Measurements from ENCODE around the gene SCYGR5. TPM values are rescaled to one million over a fixed set of nuclear protein-coding genes. Genes with fewer than 3 reads are reported as not detected.
"Not testable (repeated sequence)": the region's sequence is repeated elsewhere in the genome, so short reads cannot be mapped to it uniquely, and the experiment has no call there.

SCYGR5 gene
- total RNA-seq, 4 donors from 2014 or later: not detected

- H3K27me3 ChIP-seq: no peaks in the 10 kb centered on the region
- H3K4me1 ChIP-seq: no peaks in the 10 kb centered on the region
- DNase-seq: no peak
- no peak overlapping the region for H3K4me3 ChIP-seq (replicated peaks in 1 of 3)
- no peak for TF ChIP-seq POLR2A (IDR thresholded peaks at IDR 0.05)
- TF ChIP-seq, protein P1, sequence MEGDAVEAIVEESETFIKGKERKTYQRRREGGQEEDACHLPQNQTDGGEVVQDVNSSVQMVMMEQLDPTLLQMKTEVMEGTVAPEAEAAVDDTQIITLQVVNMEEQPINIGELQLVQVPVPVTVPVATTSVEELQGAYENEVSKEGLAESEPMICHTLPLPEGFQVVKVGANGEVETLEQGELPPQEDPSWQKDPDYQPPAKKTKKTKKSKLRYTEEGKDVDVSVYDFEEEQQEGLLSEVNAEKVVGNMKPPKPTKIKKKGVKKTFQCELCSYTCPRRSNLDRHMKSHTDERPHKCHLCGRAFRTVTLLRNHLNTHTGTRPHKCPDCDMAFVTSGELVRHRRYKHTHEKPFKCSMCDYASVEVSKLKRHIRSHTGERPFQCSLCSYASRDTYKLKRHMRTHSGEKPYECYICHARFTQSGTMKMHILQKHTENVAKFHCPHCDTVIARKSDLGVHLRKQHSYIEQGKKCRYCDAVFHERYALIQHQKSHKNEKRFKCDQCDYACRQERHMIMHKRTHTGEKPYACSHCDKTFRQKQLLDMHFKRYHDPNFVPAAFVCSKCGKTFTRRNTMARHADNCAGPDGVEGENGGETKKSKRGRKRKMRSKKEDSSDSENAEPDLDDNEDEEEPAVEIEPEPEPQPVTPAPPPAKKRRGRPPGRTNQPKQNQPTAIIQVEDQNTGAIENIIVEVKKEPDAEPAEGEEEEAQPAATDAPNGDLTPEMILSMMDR (IDR thresholded peaks at IDR 0.05): no peak
- no peak overlapping the region for H3K27ac ChIP-seq
- no peaks in the 10 kb centered on the region for H3K36me3 ChIP-seq
- H3K9me3 ChIP-seq: no peaks in the 10 kb centered on the region
- 41 to 43% methylated on average over 7 of the region's 7 CpGs for WGBS, 2 donors
- intact Hi-C loops (cut with DNase I): no loop called here
Measured at GRCh38 chr2:227661025-227661649, 5.5 kb upstream of the SCYGR5 start.

DNA sequence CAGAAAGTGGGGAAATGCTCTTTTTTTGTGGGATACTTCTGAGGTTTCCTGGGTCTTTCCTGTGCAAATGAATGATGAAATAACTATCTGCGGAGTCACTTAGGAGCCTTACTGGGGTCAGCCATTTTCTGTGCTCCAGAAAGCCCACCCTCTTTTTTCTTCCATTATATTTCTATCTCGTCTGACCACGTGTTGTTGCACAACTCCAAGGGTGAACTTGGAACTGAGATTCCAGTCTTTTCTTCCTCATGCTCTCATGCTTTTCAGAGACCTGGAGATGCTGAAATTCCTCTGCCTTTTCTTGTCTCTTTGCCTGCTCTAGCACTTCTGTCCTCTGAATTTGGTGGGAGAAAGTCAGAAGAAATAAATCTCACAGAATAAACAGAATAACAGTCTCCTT, 4.8 kb upstream of the SCYGR5 start:
- Histone ChIP-seq H3K4me3 (replicated peaks in 1 of 3) (no peak overlapping the region), H3K27me3 (no peaks in the 10 kb centered on the region), H3K36me3 (no peaks in the 10 kb centered on the region), H3K9me3 (no peaks in the 10 kb centered on the region), H3K4me1 (no peaks in the 10 kb centered on the region), H3K27ac (no peak overlapping the region)
- intact Hi-C loops (cut with DNase I): no loop called here
- no peak for DNase-seq
- TF ChIP-seq, protein P1 (IDR thresholded peaks at IDR 0.05): no peak
- no peak for TF ChIP-seq POLR2A (IDR thresholded peaks at IDR 0.05)
- 66 to 69% methylated on average over 3 of the region's 3 CpGs for WGBS, 2 donors

DNA sequence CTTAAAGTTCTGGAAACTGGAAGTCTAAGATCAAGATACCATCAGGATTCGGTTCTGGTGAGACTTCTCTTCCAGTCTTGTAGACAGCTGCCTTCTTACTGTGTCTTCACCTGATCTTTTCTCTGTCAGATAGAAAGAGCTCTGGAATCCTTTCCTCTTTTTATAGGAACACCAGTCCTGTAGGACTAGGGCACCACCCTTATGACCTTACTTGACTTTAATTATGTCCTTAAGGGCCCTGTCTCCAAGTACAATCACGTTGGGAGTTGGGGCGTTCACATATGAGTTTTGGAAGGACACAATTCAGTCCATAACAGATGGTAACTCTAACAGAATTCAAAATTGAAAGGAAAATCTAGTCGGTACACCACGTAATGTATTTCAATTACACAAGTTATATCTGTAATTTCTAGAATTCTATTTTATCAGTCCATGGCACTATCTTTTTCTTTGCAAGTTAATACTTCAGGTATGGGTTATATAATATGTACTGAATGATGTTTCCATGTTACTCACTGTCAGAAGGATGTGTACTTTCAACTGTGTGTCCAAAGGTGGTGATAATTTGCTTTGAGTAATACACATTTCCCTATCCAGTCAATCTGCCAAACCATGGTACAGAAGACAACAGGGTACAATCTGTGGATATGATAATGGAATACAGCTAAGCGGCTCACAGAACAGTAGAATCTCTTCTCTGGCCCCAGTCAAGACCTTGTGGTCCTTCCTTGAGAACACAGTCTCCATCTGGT, 1.2 kb upstream of the SCYGR5 start:
- Histone ChIP-seq H3K36me3 (no peaks in the 10 kb centered on the region), H3K27me3 (no peaks in the 10 kb centered on the region), H3K4me3 (replicated peaks in 1 of 3) (no peak overlapping the region), H3K4me1 (no peaks in the 10 kb centered on the region), H3K9me3 (no peaks in the 10 kb centered on the region), H3K27ac (no peak overlapping the region)
- 87 to 89% methylated on average over 6 of the region's 6 CpGs for WGBS, 2 donors
- TF ChIP-seq, protein P1 (IDR thresholded peaks at IDR 0.05): no peak
- TF ChIP-seq POLR2A (IDR thresholded peaks at IDR 0.05): no peak
- intact Hi-C loops (cut with DNase I): no loop called here
- DNase-seq: no peak

- H3K4me1 ChIP-seq: no peaks in the 10 kb centered on the region
- intact Hi-C loops (cut with DNase I): no loop called here
- DNase-seq: no peak
- no peak for TF ChIP-seq POLR2A (IDR thresholded peaks at IDR 0.05)
- TF ChIP-seq, protein P1 (IDR thresholded peaks at IDR 0.05): no peak
- H3K4me3 ChIP-seq (replicated peaks in 1 of 3): no peak overlapping the region
- no peaks in the 10 kb centered on the region for H3K36me3 ChIP-seq
- no peaks in the 10 kb centered on the region for H3K9me3 ChIP-seq
- 55 to 60% methylated on average over 3 of the region's 3 CpGs for WGBS, 2 donors
- no peaks in the 10 kb centered on the region for H3K27me3 ChIP-seq
- H3K27ac ChIP-seq: no peak overlapping the region
Measured at GRCh38 chr2:227671170-227671905, 4.7 kb downstream of the SCYGR5 start.

DNA sequence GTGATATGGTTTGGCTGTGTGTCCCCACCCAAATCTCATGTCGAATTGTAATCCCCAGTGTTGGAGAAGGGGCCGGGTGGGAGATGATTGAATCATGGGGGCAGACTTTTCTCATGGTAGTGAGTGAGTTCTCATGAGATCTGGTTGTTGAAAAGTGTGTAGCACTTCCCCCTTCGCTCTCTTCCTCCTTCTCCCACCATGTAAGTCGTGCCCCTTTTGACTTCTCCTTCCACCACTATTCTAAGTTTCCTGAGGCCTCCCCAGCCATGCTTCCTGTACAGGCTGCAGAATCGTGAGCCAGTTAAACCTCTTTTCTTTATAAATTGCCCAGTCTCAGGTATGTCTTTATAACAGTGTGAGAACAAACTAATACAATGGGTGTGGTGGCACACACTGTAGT, 7.0 kb downstream of the SCYGR5 start:
- H3K4me1 ChIP-seq; DNase-seq; H3K36me3 ChIP-seq; H3K27ac ChIP-seq; H3K9me3 ChIP-seq; H3K27me3 ChIP-seq; intact Hi-C loops (cut with DNase I); H3K4me3 ChIP-seq (replicated peaks in 1 of 3): not testable (repeated sequence)
- 81 to 87% methylated on average over 5 of the region's 5 CpGs for WGBS, 2 donors
